ENCODE data around the gene MAN1B1.

MAN1B1 gene

DNA sequence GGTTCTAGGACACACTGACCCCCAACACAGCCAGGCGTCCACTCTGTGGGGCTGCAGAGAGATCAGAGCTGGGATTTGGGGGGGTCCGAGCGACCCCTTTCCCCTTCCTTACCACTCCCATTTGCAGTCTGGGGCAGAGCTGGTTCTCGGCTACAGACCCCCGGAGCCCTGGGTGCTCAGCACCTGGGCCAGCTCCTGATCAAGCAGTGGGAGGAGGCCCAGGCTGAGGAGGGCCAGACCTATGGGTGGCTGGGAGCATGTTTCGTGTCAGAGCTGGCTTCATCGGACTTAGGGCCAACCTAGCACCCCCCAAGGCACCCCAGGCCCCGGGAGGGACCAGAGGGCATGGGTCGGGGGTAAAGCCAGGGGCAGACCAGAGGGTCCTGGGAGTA is 59.7 kb downstream of the MAN1B1 start:
- DNase-seq (ENCODE audit: low spot score) = no peak

DNA sequence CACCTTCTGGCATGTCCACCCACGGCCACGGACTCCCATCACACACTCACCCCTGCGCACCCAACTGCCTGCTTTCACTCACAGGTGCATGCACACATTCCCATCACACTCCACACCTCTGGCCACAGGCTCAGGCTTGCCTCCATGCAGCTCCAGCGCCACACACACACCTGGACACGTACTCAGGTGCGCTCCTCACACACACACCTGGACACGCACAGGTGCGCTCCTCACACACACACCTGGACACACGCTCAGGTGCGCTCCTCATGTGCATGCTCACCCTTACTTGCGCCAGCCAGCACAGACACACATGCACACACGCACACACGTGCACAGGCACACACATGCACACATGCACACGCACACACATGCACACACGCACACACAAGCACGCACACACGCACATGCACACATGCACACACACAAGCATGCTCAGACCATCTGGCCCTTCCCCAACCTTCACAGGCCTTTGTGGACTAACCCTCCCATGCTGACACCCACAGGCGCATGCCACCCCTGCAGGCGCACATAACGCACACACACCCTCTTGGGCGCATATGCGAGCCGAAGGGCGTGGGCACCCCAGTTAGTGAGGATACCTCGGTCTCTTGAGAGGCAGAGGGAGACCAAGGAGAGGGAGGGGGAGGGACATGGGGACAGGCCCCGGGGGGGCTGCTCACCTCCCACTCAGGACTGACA is 60.5 kb downstream of the MAN1B1 start:
- no peak for DNase-seq (ENCODE audit: low spot score)

DNA sequence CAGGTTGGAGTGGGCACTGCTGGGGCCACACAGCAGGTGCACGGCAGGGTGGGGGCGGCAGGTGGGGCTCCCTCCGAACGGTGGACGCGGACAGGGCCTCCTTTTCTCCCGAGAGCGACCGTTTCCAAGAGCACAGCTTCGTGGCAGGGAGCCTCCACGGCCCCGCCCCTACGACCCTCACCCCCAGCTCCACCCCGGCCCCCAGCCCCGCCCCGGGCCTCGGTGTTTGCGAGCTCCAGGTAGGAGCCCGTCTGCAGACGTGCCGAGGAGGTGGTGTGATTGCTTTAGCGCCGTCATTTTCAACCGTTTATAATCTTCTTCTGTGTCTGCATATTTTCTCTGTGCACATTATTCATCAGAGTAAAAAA is 61.0 kb downstream of the MAN1B1 start:
- no peak for DNase-seq (ENCODE audit: low spot score)

DNA sequence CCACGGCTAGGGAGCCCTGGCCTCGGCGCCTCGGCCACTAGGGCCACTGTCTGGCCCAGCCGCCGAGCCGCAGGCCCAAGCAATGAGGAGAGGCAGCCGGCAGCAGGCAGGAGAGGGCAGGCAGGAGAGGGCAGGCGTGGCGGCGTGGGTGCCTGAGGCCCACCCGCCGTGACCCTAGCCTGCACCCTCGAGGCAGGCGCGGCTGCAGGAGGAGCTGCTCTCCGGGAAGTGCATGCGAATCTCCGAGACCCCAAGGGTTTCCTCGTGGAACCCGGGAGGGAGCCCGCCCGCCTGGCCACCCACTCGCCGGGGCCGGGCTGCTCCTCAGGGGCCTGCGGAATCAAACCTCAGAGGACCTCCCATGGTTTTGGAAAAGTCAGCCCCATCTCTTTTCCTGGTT is 61.5 kb downstream of the MAN1B1 start:
- DNase-seq (ENCODE audit: low spot score) = no peak

DNA sequence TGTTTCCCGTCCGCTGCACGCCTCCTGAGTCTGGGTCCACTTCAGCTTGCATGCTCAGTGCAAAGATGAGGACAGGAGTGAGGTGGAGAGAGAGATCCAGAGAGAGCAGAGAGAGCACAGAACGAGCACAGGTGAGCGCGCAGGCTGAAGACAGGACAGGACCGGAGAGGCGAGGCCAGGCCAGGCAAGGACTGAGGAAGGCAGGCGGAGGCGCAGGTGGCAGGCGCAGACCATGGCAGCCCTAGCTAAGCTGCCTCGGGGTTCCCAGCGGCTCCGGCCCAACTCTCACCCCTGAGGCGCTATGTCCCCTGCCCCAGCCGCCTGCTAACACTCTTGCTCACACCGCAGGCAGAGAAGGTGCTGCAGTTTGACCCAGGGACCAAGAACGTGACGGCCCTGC is 61.9 kb downstream of the MAN1B1 start:
- no peak for DNase-seq (ENCODE audit: low spot score)

DNA sequence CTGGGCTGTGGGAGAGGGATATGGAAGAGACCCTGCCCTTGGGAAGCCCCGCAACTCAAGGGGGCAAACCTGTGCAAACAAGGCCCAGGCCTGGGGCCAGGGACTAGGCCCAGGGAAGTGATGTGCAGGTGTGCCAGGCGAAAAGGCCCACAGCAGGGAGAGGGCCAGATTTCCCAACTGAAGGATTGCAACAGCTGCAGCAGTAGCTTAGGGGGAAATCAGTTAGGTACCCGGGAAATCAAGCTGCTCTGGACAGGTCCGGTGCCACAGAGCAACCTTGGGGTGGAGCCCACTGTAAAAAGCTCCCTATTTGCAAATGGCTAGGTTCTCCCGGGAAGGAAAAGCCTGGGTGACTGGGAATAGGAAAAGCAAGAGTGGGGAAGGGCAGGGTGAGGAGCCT is 62.6 kb downstream of the MAN1B1 start:
- no peak for DNase-seq (ENCODE audit: low spot score)

DNA sequence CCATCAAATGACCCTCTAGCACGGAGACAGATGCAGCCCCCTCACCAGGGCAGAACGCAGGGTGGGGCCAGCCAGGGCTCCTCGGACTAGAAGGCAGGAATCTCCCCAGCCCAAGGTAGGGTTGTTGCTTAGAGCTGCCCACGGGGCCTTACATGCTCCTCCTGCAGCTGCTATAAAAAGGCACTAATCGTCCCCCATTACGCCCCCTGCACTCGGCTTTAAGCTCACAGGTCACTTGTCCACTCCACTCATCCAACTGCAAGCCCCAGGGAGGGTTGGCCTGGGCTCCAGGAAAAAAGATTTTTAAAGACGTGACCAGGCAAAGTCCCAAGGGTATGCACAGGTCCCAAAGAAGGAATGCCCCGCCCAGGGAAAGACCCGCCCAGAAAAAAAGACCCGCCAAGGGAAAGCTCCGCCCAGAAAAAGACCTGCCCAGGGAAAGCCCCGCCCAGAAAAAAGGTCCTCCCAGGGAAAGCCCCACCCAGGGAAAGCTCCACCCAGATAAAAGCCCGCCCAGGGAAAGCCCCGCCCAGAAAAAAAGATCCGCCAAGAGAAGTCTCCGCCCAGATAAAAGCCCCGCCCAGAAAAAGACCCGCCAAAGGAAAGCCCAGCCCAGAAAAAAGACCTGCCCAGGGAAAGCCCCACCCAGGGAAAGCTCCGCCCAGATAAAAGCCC is 63.3 kb downstream of the MAN1B1 start:
- no peak for DNase-seq (ENCODE audit: low spot score)

DNA sequence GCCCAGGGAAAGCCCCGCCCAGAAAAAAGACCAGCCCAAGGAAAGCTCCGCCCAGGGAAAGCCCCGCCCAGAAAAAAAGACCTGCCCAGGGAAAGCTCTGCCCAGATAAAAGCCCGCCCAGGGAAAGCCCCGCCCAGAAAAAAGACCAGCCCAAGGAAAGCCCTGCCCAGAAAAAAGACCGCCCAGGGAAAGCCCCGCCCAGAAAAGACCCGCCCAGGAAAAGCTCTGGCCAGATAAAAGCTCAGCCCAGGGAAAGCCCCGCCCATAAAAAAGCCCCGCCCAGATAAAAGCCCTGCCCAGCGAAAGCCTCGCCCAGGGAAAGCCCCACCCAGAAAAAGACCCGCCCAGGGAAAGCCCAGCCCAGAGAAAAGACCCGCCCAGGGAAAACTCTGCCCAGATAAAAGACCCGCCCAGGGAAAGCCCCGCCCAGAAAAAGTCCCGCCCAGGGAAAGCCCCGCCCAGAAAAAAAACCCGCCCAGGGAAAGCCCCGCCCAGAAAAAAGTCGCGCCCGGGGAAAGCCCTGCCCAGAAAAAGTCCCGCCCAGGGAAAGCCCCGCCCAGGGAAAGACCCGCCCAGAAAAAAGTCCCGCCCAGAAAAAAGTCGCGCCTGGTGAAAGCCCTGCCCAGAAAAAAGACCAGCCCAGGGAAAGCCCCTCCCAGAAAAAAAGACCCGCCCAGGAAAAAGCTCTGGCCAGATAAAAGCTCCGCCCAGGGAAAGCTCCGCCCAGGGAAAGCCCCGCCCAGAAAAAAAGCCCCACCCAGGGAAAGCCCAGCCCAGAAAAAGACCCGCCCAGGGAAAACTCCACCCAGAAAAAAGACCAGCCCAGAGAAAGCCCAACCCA is 64.1 kb downstream of the MAN1B1 start:
- no peak for DNase-seq (ENCODE audit: low spot score)

DNA sequence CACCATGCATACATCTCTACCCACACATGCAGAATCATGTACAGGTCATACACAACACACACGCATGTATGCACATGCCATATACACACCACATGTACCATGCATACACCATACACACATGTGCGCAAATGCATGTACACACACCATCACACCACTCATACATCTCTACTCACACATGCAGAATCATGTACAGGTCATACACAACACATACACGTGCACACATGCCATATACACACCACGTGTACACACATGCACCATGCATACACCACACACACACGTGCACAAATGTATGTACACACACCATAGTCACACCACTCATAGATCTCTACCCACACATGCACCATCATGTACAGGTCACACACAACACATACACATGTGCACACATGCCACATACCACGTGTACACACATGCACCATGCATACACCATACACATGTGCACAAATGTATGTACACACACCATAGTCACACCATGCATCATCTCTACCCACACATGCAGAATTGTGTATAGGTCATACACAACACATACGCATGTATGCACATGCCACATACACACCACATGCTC is 66.1 kb downstream of the MAN1B1 start:
- DNase-seq (ENCODE audit: low spot score) = no peak

DNA sequence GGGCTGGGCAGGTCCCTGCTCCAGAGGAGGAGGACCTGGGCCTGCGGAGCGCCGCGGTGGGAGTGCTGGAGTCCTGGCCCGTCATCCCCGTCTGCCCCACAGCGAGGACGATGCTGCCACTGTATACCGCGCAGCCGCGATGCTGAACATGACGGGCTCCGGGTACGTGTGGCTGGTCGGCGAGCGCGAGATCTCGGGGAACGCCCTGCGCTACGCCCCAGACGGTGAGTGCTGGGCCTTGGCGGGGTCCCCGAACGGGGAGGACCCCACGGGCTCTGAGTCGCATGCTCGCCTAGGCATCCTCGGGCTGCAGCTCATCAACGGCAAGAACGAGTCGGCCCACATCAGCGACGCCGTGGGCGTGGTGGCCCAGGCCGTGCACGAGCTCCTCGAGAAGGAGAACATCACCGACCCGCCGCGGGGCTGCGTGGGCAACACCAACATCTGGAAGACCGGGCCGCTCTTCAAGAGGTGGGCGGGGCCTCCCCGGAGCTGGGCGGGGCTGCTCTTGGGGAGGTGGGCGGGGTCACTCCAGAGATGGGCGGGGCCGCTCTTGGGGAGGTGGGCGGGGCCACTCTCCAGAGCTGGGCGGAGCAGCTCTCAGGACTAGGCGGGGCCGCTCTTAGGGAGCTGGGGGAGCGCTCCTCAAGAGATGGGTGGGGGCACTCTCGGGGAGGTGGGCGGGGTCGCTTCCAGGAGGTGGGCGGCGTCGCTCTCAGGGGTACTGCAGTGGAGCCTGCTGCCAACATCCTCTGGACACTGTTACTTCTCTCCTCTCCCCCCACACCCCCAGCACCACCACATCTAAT is 70.0 kb downstream of the MAN1B1 start:
- no peak for DNase-seq (ENCODE audit: low spot score)

DNA sequence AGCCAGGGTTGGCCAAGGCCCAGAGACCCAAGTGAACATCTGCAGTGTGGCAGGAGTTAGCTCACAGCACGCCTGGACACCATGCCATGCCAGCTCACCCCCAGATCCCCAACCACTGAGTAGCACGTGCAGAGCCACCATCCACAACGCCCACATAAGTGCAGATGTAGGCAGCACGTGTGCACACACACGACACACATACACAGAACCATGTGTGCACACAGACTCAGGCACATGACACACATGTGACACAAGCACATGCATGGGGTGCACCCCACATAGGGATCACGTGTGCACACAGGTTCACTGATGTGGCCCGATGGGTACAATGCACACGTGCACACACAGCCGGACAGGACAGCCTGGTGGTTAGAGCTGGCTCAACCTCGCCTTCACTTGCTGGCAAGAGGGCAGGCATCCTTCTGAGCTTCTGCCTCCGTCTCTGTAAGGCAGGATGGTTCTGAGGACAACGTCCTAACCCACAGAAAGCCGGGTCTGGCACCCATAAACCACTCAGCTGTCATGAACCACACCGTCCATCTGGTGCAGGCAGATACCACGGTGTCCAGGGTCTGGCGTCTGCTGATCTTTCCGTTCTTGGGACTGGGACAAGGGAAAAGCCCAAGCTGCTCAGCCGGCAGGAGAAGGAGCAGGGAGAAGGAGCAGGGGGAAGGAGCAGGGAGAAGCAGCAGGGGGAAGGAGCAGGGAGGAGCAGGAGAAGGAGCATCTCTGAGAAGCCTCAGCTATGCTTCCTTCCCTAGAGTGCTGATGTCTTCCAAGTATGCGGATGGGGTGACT is 71.0 kb downstream of the MAN1B1 start:
- no peak for DNase-seq (ENCODE audit: low spot score)

DNA sequence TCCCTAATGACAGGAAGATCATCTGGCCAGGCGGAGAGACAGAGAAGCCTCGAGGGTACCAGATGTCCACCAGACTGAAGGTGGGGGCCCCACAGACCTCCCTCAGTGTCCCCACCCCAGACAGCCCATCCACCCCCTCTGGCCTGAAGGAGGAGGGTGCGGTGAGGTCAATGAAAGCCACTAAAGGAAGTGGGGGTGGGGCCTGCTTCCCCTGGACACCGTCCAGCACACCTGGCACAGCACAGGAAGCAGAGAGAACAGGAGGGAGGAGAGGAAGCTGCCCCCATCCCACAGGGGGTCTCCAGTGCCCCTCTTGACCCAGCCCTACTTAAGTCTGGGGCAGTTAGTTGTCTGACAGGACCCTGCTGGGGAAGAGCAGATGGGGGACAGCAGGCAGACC is 71.8 kb downstream of the MAN1B1 start:
- DNase-seq (ENCODE audit: low spot score) = no peak

All from globus pallidus (tissue), 1 donor.